HG02970 (cell line): Measurements from ENCODE around the gene NR1H2.
A peak's percentile ranks its signal among the peaks of the same experiment; 100 is the strongest.
"Not testable (repeated sequence)": the region's sequence is repeated elsewhere in the genome, so short reads cannot be mapped to it uniquely, and the experiment has no call there.

Source experiments
- ATAC-seq: cut with Tn5 transposase; IDR thresholded peaks from one replicate; pipeline ENCODE4 v1.9.1; 2021; ENCODE audit warnings: mild to moderate bottlenecking, moderate library complexity, moderate number of reproducible peaks; ENCODE audit not compliant: unreplicated experiment, low FRiP score

The NR1H2 gene

DNA sequence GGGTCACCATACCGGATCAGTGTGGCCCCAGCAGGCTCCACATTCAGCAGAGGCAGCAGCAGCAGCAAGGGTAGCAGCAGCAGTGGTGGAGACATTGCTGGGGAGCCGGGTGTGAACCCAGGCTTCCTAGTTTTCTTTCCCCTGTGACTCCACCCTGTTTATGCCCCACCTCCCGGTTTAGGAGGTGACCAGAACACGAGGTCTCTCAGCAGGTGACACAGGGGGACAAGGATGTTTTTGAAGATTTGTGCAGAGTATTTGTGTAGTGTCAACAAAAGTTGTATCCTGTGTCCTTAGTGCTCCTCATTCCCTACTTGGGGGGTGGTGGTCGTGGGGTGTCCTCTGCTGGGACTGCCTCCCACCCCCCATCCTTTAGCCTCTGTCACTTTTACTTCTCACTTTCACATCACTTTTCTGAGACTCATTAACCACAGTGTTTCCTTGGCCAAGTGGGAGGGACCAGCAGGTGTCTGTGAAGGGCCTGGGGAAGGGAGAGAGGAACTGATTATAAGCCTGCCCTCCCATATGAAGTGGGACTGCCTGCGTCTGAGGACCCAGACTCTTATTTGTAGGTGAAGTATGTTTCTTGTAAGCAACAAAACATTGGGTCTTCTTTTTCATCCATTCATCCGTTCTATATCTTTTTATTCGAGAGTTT, 31.5 kb upstream of the NR1H2 start:
- ATAC-seq, result no peak

DNA sequence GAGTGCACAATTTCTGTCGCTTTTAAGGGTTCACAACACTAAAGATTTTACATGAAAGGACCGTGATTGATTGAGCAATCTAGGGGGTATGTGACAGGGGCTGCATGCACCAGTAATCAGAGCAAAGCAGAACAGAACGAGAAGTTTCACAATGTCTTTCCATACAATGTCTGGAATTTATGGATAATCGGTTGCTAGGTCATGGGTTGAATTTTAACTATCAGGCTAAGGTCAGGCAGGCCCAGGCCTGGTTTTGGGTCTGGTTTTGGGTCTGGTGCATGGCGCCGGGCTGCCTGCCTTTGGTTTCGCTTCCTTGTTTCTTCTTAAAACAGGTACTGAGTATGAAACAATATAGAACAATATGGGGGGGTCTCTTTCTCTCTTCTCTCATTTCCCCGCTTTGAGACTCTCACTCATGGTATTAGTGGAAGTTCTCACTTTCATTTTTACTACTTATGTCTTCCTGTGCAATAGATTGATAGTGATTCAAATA, 29.1 kb upstream of the NR1H2 start:
- ATAC-seq, result not testable (repeated sequence)

DNA sequence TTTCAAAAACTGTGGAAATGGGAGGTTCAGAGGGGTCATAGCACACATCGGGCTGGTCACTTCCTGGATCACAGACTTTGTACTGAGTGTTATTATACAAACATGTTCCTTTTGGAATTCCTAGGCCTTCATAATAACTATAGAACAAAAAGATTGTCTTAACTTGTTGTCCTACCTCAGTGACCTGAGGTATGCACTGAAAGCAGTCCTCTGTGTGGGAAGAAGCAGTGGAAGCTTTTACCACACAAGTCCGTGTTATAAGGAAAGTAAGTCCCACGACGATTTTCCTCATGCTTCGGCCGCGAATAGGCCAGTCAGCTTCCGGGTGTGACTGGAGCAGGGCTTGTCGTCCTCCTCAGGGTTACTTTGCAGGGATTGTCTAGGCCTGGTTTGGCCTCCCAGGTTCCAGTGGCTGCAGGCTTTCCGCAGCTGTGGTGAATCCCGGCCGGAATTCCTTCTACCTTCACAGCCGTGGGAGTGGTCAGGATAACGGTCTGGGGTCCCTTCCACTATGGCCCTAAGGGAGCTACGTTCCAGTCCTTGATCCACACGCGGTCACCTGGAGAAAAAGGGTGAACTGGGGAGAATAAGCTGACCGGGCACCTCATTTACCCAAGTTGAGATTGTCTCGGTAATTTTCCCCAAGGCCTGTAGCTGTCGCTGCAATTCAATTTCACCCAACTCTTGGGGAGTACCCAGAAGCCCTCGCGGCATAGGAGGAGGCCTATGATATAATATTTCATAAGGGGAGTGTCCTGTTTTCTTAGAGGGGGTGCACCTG, 26.8 kb upstream of the NR1H2 start:
- ATAC-seq, result no peak

DNA sequence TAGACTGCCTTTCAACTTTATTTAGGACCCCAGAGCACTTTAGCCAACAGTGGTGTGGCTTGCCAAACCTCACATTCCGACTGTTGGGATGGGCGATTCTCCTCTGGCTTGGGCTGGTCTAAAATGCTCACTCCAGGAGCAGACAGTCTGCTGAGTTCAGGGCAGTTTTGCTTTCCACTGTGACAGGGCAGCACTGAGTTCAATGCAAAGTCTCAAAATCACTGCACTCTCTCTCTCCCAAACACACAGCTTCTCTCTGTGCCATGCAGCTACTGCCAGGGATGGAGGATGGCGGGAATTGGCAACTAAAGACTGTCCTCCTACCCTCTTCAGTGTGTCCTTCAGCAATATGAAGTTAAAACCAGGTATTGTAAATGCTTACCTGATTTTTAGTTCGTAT, 24.0 kb upstream of the NR1H2 start:
- ATAC-seq, result no peak

DNA sequence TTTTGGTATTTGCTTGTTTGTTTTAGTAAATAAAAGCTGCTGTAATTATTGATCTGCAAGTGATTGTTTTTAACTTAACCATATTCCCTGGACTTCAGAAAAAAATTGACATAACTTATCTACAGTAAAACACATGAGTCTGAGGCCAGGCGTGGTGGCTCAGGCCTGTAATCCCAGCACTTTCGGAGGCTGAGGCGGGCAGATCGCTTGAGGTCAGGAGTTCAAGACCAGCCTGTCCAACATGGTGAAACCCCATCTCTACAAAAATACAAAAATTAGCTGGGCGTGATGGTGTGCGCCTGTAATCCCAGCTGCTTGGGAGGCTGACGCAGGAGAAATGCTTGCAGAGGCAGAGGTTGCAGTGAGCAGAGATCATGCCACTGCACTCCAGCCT, 22.8 kb upstream of the NR1H2 start:
- not testable (repeated sequence) for ATAC-seq

DNA sequence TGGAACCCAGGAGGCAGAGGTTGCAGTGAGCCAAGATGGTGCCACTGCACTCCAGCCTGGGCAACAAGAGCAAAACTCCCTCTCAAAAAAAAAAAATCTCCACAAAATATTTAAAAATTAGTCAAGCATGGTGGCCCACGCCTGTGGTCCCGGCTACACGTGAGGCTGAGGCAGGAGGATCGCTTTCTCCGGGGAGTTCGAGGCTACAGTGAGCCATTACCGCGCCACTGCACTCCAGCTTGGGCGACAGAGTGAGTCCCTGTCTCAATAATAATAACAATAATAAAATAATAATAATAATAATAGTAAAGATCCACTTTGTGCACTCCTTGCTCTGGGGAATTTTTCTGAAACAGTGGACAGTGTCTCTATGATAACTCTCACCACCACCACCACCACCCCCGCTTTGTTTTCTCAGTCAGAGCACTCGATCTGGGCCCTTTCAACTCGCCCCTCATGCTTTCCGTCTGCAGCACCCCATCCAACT, 19.5 kb upstream of the NR1H2 start:
- ATAC-seq, result no peak

DNA sequence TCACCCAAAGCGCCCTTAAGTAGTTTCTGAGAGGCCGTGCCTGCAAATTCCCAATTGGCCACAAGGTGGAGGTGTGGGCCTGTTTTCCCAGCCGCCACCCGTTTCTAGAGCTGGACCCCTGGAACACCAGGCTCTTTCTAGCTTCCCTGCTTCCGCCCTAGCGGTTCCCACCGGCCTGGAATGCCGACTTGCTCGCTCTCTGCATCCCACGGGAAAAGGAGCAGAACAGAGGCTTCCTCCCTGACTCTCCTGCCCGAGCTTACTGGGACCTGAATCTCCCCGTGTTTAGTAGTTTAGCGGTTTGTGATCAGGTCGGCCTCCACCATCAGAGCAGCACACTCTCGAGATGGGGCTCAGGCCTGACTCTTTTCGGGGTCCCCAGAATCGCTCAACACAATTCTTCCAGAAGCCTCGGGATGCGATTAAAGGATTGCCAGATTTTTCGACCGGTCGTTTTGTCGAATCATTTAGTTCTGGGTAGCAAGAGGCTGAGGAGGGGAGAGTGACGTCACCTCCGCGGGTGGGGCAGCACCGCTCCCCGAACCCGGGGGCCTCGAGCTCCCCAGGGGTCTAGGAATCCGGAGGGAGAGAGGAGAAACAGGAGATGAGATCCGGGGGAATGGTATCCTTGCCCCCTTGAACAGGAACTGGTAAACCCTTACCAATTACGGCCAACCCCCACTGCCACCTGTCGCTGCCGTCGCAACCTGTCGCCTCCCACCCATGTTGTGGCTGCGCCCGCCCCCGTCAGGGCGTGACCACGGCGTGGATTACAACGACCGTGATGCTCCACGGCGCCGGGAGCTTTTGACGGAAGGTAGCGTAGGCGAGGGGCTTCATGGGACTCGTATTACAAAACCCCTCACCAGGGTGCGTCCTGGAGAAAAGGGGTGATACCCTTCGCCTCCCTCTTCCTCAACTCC, 18.8 kb upstream of the NR1H2 start:
- peak; percentile 50 for ATAC-seq

DNA sequence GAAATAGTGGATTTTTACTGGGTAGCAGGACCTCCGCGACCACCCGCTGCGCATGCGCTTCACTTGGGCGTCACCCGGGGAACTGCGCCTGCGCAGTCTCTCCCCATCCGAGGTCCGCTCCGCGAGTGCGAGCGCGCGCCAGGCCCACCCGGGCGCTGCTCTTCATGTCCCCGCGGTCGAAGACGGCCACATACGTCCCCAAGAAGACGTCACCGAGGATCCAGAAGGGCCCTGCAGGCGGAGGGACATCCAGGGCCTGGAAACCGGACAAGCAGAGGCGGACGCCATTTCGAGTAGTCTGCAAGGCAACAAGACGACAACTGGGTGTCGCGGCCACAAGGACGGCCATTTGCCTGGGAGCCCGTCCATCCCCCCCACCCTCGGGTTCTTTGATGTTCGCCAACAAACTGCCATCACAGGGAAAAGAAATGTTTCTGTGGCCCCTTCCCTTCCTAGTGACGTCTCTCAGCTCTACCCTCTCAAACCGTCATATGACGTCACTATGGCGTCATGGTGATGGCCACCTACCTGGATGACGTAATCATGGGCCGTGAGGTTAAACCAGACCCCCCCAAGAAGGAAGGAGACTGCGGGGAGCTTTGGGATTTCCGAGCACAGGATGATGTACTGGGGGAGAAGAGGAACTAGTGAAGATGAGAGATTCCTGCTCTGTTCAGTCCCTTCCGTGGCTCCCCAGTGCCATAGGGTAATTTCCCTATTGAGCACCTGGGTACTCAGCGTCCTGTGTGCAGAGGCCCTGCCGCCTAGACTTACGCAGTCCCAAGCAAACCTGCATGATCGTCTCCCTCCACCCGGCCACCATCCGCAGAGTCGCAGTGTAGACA, 17.6 kb upstream of the NR1H2 start:
- no peak for ATAC-seq

DNA sequence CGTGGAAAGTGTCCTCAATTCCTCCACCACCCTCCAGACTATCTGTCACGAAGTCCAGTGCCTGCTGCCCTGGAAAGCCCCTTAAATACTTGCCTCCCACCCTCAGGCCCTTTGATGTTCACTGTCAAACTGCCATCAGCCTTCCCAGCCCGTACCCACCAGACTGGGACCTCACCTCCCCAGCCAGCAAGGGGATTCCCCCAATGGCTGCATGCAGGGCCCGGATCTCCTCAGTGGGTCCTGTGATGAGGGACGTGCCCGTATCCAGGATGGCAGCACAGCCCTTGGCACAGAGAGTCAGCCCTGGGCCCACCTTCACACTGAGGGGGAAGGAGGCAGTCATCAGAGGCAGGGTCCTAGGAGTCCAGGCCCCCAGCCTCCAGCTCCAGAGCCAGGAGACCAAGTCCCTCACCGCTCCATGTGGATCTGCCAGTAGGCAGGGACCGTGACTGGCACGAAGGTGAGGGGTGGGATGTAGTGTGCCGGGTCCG, 16.9 kb upstream of the NR1H2 start:
- ATAC-seq, result no peak

DNA sequence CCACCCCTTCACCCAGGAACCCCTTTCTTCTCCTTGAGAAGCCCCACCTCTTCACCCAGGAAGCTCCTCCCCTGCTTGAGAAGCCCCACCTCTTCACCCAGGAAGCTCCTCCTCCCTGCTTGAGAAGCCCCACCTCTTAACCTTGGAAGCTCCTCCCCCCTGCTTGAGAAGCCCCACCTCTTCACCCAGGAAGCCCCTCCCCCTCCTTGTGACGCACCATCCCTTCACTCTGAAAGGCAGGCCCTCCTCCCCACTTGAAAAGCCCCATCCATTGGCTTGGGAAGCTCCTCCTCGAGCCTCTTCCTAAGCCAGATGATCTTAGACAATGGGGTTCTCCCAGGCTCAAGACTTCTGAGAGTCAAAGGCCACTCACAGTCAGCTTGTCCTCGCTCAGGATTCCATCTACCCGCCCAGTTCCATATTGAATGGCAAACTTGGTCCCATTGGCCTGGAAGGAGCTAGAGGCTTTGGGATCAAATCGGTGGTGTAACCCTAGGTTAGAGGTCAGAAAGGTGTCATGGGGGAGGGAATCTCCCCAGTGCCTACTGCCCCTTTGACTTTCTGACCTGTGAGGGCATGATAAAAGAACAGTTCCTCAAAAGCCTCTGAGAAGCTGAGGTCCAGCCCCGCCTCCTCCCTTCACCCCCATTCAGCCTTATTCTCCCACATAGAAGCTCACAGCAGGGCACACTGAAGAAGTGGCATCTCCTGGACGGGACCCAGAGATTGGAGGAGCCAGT, 14.8 kb upstream of the NR1H2 start:
- no peak for ATAC-seq

DNA sequence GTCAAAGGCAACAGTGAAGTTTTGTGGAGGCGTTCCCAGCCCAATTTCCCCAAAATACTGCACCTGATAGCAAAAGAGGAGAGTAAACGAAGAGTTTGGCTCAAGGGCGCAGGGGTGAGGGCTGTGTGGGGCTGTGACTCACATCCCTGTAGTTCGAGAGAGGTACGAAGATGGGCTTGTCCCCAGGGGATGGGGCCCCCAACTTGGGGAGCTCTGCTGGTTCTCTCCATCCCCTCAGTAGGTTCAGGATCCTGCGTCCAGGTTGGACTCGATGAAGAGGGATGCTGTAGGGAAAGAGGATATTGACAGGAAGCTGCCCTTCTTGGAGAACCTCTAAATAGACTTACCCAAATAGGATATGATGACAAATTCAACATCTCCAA, 14.2 kb upstream of the NR1H2 start:
- no peak for ATAC-seq

DNA sequence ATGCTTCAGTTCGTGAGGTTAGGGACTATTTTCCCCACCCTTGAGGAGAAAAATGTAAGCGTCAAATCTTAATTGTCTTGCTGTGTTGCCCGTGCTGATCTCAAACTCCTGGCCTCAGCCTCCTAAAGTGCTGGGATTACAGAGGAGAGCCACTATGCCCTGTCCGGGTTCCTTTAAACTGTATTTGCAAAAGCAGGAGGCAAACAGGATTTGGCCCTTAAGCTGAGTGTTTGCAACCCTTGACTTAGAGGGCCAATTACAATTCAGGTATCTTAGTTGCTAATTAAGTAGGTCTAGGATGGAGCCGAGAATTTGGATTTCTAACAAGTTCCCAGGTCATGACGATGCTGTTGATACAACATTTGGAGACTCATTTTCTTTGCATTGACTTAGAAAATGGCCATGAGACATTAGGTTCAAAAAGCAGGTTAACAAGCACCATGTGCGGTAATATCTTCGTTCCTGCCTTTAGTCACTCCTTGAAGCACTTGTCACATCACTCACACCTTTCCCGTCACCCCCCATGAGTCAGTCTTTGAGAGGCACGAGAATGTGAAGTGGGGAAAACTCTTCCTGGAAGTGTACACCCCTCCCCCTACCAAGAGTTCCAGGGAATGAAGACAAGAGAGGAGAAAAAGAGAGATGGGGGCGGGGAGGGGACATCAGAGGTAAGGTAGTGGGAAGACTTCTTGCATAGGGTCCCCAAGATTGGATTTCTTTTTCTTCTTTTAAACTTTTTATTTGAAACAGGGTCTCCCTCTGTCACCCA, 13.4 kb upstream of the NR1H2 start:
- no peak for ATAC-seq

DNA sequence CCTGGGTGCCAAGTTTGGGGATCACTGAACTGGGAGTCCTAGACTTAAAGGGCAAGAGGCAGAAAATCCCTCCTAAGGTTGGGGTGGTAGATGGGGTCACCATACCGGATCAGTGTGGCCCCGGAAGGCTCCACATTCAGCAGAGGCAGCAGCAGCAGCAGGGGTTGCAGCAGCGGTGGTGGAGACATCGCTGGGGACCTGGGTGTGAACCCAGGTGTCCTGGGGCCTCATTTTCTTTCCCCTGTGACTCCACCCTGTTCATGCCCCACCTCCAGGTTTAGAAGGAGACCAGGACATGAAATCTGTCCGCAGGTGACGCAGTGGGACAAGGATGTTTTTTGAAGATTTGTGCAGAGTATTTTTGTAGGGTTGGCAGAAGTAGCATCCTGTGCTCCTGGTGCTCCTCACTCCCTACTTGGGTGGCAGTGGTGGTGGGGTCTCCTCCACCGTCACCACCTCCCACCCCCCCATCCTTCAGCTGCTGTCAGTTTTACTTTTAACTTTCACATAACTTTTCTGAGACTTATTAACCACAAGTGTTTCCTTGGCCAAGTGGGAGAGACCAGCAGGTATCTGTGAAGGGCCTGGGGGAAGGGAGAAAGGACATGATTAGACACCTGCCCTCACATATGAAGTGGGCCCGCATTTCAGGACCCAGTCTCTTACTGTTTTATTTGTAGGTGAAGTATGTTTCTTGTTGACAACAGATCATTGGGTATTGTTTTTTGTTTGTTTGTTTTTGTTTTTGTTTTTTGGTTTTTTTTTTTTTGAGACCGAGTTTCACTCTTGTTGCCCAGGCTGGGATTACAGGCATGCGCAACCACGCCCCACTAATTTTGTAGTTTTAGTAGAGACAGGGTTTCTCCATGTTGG, 10.6 kb upstream of the NR1H2 start, which contains the start of gene NAPSA:
TSS of gene NAPSA (minus strand) at position 206 of the 873 bp plus-strand sequence. CDS start at position 188, 18 bp downstream.
- ATAC-seq, result no peak

DNA sequence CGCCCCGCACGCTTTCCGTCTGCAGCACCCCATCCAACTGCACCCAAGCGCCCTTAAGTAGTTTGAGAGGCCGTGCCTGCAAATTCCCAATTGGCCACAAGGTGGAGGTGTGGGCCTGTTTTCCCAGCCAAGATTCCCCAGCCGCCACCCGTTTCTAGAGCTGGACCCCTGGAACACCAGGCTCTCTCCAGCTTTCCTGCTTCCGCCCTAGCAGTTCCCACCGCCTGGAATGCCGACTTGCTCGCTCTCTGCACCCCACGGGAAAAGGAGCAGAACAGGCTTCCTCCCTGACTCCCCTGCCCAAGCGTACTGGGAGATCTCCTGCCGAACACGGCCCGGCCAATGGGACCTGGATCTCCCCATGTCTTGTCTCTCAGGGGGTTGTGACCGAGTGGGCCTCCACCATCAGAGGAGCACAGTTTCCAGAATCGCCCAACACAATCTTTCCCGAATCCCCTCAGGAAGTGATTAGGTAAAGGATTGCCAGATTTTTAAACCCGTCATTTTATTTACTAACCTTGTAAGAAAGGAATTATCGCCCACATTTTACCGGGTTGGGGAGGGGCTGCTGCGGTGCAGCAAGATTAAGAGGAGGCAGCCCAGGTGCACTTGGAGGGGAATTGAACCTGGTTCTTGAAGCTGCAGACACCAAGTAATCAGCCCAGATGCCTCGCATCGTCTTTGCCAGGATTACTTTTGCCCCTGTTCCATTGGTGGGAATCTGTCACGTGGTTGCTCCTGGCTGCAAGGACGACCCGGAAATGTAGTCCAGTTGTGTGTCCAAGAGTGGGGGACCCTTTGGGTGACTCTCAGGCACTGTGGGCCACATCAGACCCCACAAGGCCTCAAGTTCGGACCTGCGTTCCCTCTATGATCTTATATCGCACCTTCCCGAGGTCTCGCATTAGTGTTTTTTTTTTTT, 7.3 kb upstream of the NR1H2 start:
- peak; percentile 49 for ATAC-seq

DNA sequence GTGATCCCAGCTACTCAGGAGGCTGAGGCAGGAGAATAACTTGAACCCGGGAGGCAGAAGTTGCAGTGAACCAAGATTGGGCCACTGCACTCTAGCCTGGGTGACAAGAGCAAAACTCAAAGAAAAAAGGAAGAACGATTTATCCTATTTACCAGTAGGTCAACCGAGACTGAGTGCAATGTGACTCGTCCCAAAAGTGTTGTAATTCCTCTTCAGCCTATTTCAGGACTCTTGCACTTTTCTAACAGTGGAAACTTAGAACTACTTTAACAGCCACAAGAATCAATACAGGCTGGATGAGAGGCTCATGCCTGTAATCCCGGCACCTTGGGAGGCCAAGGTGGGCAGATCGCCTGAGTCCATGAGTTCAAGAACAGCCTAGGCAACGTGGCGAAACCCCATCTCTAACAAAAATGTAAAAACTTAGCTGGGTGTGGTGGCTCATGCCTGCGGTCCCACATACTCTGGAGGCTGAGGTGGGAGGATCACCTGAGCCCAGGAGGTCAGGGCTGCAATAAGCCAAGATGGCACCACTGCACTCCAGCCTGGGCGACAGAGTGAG, 4.3 kb upstream of the NR1H2 start:
- no peak for ATAC-seq

DNA sequence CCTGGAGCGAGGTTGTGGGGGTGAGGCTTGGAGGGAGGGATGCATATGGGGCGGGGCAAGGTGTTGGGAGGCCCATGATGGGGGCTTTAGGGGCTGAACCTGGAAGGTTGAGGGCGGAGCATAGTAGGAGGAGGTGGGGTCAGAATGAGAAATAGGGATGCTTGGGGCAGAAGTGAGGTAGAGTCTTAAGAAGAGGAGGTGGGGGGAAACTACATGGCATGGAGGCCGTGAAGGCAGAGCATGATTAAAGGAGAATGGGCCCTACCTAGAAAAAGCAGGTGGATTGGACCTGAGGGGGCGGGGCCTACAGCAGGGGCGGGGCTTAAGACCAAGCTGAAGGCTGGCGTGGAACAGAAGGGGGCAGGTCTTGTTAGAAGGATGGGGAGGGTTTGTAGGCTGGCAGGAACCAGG, 799 bp downstream of the NR1H2 start:
- ATAC-seq, result no peak
